ENCODE results near the gene GALNT13. TPM values are rescaled to one million over a fixed set of nuclear protein-coding genes. Genes with fewer than 3 reads are reported as not detected.

Gene GALNT13
- total RNA-seq, 2 donors from 2014 or later = 6.0 to 9.8 TPM

DNA sequence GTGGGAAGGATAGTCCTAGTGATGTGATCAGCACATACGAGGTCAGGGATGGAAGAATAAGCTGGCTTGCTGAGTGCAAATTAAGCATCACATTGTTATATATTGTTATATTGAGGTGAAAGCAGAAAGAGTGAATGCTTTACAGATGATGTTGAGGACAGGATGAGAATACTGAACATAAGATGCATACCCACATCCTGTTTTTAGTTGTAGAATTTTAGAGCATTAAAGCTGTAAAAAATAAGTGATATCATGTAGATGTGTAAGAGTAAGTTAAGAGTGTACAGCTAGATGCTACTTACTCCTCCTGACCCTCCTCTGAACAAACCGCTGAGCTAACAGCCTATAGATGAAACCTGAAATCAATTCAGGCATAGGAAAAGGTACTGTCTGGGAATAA, 555.7 kb downstream of the GALNT13 start:
- WGBS, 2 experiments (ENCODE audit: insufficient coverage in 1 of 2, insufficient read length in 1 of 2) = 88 to 94% methylated on average over 2 of the region's 2 CpGs

DNA sequence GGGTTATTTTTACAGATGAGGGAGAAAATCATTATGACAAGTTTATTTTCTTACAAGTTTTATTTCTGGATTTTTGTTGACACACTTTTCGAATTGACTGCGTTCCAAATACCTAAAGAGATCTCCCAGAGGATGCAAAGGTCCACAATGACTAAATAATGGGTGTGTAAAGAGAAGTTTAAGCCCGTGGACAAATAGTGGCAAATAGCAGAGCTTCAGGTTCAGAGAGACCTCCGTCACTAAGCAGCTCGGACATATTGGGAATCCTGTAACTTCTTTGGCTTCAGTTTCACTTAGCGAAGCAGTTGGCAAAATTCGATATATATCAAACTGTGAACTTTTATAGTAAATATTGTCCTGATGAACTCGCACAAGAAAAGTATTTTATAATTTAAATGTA, 556.3 kb downstream of the GALNT13 start:
- no peaks in the 10 kb centered on the region for H3K27me3 Mint-ChIP-seq (ENCODE audit: insufficient read depth)
- no peaks in the 10 kb centered on the region for H3K4me1 ChIP-seq (ENCODE audit: control insufficient read depth, insufficient read depth, low read length)
- H3K36me3 ChIP-seq (ENCODE audit: control insufficient read depth, insufficient read depth, low read length) = no peaks in the 10 kb centered on the region
- H3K9me3 ChIP-seq (ENCODE audit: control insufficient read depth, low read length) = no peaks in the 10 kb centered on the region
- no peaks in the 10 kb centered on the region for H3K4me1 Mint-ChIP-seq
- TF ChIP-seq, protein P1, sequence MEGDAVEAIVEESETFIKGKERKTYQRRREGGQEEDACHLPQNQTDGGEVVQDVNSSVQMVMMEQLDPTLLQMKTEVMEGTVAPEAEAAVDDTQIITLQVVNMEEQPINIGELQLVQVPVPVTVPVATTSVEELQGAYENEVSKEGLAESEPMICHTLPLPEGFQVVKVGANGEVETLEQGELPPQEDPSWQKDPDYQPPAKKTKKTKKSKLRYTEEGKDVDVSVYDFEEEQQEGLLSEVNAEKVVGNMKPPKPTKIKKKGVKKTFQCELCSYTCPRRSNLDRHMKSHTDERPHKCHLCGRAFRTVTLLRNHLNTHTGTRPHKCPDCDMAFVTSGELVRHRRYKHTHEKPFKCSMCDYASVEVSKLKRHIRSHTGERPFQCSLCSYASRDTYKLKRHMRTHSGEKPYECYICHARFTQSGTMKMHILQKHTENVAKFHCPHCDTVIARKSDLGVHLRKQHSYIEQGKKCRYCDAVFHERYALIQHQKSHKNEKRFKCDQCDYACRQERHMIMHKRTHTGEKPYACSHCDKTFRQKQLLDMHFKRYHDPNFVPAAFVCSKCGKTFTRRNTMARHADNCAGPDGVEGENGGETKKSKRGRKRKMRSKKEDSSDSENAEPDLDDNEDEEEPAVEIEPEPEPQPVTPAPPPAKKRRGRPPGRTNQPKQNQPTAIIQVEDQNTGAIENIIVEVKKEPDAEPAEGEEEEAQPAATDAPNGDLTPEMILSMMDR (conservative IDR thresholded peaks at IDR 0.05) = no peak
- H3K4me3 Mint-ChIP-seq = no peak overlapping the region
- WGBS, 2 experiments (ENCODE audit: insufficient coverage in 1 of 2, insufficient read length in 1 of 2) = 96 to 97% methylated on average over 3 to 8 of the region's 8 CpGs
- no peaks in the 10 kb centered on the region for H3K36me3 Mint-ChIP-seq (ENCODE audit: low read depth)
- no peak for DNase-seq
- H3K9me3 Mint-ChIP-seq = peaks cover 8% of the 10 kb centered on the region
- H3K27me3 ChIP-seq (ENCODE audit: control insufficient read depth, insufficient read depth, low read length, poor library complexity, severe bottlenecking) = no peaks in the 10 kb centered on the region
- H3K4me3 ChIP-seq (ENCODE audit: low read length) = no peak overlapping the region
- H3K27ac Mint-ChIP-seq = no peak overlapping the region
- no peak overlapping the region for H3K27ac ChIP-seq (ENCODE audit: low read depth, low read length)
- H3K9ac ChIP-seq (ENCODE audit: extremely low read depth, low read length, poor library complexity, severe bottlenecking) = no peak overlapping the region

More for the DNA sequence above, 555.7 kb downstream of the GALNT13 start:
- no peaks in the 10 kb centered on the region for H3K36me3 Mint-ChIP-seq (ENCODE audit: low read depth)
- no peaks in the 10 kb centered on the region for H3K4me1 Mint-ChIP-seq
- no peaks in the 10 kb centered on the region for H3K27me3 Mint-ChIP-seq (ENCODE audit: insufficient read depth)
- TF ChIP-seq, protein P1 (conservative IDR thresholded peaks at IDR 0.05) = no peak
- no peak for DNase-seq
- Histone ChIP-seq H3K9me3 (ENCODE audit: control insufficient read depth, low read length) (no peaks in the 10 kb centered on the region), H3K36me3 (ENCODE audit: control insufficient read depth, insufficient read depth, low read length) (no peaks in the 10 kb centered on the region), H3K27ac (ENCODE audit: low read depth, low read length) (no peak overlapping the region), H3K4me1 (ENCODE audit: control insufficient read depth, insufficient read depth, low read length) (no peaks in the 10 kb centered on the region), H3K27me3 (ENCODE audit: control insufficient read depth, insufficient read depth, low read length, poor library complexity, severe bottlenecking) (no peaks in the 10 kb centered on the region), H3K9ac (ENCODE audit: extremely low read depth, low read length, poor library complexity, severe bottlenecking) (no peak overlapping the region), H3K4me3 (ENCODE audit: low read length) (no peak overlapping the region)
- H3K9me3 Mint-ChIP-seq = peaks cover 8% of the 10 kb centered on the region
- H3K27ac Mint-ChIP-seq = no peak overlapping the region
- H3K4me3 Mint-ChIP-seq = no peak overlapping the region

DNA sequence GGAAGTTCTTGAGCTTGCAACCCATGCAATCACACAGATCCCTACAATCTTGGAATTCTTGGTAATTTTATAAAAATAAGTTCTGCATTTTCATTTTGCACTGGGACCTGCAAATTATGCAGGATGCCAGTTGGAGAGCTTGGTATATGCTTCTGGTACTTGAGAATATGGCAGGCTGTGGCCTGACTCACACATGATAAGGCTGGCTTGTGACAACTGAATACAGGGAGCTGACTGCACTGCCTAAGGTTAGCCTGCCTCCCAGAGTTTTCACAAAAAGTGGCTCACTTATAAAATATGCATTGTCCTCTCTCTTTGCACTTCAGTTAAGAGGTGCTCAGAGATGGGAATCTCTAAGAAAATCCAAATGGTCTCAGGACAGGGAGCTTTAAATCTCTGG, 561.3 kb downstream of the GALNT13 start:
- Histone ChIP-seq H3K36me3 (ENCODE audit: control insufficient read depth, insufficient read depth, low read length) (no peaks in the 10 kb centered on the region), H3K9me3 (ENCODE audit: control insufficient read depth, low read length) (no peaks in the 10 kb centered on the region), H3K4me1 (ENCODE audit: control insufficient read depth, insufficient read depth, low read length) (no peaks in the 10 kb centered on the region), H3K9ac (ENCODE audit: extremely low read depth, low read length, poor library complexity, severe bottlenecking) (no peak overlapping the region), H3K27ac (ENCODE audit: low read depth, low read length) (no peak overlapping the region), H3K27me3 (ENCODE audit: control insufficient read depth, insufficient read depth, low read length, poor library complexity, severe bottlenecking) (no peaks in the 10 kb centered on the region), H3K4me3 (ENCODE audit: low read length) (no peak overlapping the region)
- no peak for DNase-seq
- Mint-ChIP-seq H3K4me3 (no peak overlapping the region), H3K4me1 (no peaks in the 10 kb centered on the region), H3K9me3 (peaks cover 8% of the 10 kb centered on the region), H3K36me3 (ENCODE audit: low read depth) (no peaks in the 10 kb centered on the region), H3K27ac (no peak overlapping the region), H3K27me3 (ENCODE audit: insufficient read depth) (no peaks in the 10 kb centered on the region)
- TF ChIP-seq, protein P1 (conservative IDR thresholded peaks at IDR 0.05) = no peak
